HG02884 (cell line): ENCODE results near the gene LRRC59.
"Not testable (repeated sequence)": the region's sequence is repeated elsewhere in the genome, so short reads cannot be mapped to it uniquely, and the experiment has no call there.

Experiments used
- ATAC-seq: cut with Tn5 transposase; IDR thresholded peaks from one replicate; pipeline ENCODE4 v1.9.1; 2021; ENCODE audit warnings: mild to moderate bottlenecking, moderate library complexity; ENCODE audit not compliant: unreplicated experiment

Gene LRRC59

GRCh38 chr17:50424996-50425681 is 27.8 kb upstream of the LRRC59 start:
- ATAC-seq = no peak

- no peak for ATAC-seq
These were observed 27.1 kb upstream of the LRRC59 start for GRCh38 chr17:50424246-50424995.

- ATAC-seq = no peak
These were observed 26.3 kb upstream of the LRRC59 start for GRCh38 chr17:50423553-50424159.

- ATAC-seq = no peak
These were observed 25.4 kb upstream of the LRRC59 start for GRCh38 chr17:50422738-50423137.

GRCh38 chr17:50421308-50422051 is 24.2 kb upstream of the LRRC59 start:
- no peak for ATAC-seq

- no peak for ATAC-seq
These were observed 23.2 kb upstream of the LRRC59 start for GRCh38 chr17:50420419-50421112.

- not testable (repeated sequence) for ATAC-seq
These were observed 22.3 kb upstream of the LRRC59 start for GRCh38 chr17:50419577-50419976.

GRCh38 chr17:50414808-50415207 is 17.5 kb upstream of the LRRC59 start:
- ATAC-seq = no peak

GRCh38 chr17:50412188-50412732 is 14.9 kb upstream of the LRRC59 start:
- no peak for ATAC-seq

- no peak for ATAC-seq
These were observed 10.6 kb upstream of the LRRC59 start for GRCh38 chr17:50407921-50408320.

GRCh38 chr17:50406578-50406977 is 9.3 kb upstream of the LRRC59 start:
- ATAC-seq = no peak

GRCh38 chr17:50405351-50405750 is 8.0 kb upstream of the LRRC59 start:
- not testable (repeated sequence) for ATAC-seq

GRCh38 chr17:50399591-50399990 is 2.3 kb upstream of the LRRC59 start:
- ATAC-seq = not testable (repeated sequence)

GRCh38 chr17:50398672-50399071 is 1.3 kb upstream of the LRRC59 start:
- not testable (repeated sequence) for ATAC-seq

- no peak for ATAC-seq
These were observed 579 bp upstream of the LRRC59 start for GRCh38 chr17:50397919-50398285.

GRCh38 chr17:50396261-50397110 is 837 bp downstream of the LRRC59 start:
- no peak for ATAC-seq

GRCh38 chr17:50394711-50395110 is 2.6 kb downstream of the LRRC59 start:
- ATAC-seq = no peak

- no peak for ATAC-seq
These were observed 3.6 kb downstream of the LRRC59 start for GRCh38 chr17:50393700-50394099.

- no peak for ATAC-seq
These were observed 4.7 kb downstream of the LRRC59 start for GRCh38 chr17:50392621-50393020.

- no peak for ATAC-seq
These were observed 7.8 kb downstream of the LRRC59 start for GRCh38 chr17:50389534-50389933.
